ENCODE results near the gene ZDHHC11.
"Not testable (repeated sequence)": the region's sequence is repeated elsewhere in the genome, so short reads cannot be mapped to it uniquely, and the experiment has no call there.

Gene ZDHHC11

GRCh38 chr5:750226-750625 lies 100.6 kb downstream of the ZDHHC11 start:
- not testable (repeated sequence) for DNase-seq (ENCODE audit: low read depth in 1 of 2, low spot score in 1 of 2)

GRCh38 chr5:749101-749670 lies 101.6 kb downstream of the ZDHHC11 start:
- DNase-seq (ENCODE audit: low read depth in 1 of 2, low spot score in 1 of 2) = no peak

- not testable (repeated sequence) for DNase-seq (ENCODE audit: low read depth in 1 of 2, low spot score in 1 of 2)
Observed at GRCh38 chr5:748011-748980, 102.5 kb downstream of the ZDHHC11 start.

GRCh38 chr5:747303-747844 lies 103.4 kb downstream of the ZDHHC11 start:
- not testable (repeated sequence) for DNase-seq (ENCODE audit: low read depth in 1 of 2, low spot score in 1 of 2)

GRCh38 chr5:746258-746761 lies 104.5 kb downstream of the ZDHHC11 start:
- DNase-seq (ENCODE audit: low read depth in 1 of 2, low spot score in 1 of 2) = no peak
